ENCODE measurements around the gene APOC3.

Gene APOC3

DNA sequence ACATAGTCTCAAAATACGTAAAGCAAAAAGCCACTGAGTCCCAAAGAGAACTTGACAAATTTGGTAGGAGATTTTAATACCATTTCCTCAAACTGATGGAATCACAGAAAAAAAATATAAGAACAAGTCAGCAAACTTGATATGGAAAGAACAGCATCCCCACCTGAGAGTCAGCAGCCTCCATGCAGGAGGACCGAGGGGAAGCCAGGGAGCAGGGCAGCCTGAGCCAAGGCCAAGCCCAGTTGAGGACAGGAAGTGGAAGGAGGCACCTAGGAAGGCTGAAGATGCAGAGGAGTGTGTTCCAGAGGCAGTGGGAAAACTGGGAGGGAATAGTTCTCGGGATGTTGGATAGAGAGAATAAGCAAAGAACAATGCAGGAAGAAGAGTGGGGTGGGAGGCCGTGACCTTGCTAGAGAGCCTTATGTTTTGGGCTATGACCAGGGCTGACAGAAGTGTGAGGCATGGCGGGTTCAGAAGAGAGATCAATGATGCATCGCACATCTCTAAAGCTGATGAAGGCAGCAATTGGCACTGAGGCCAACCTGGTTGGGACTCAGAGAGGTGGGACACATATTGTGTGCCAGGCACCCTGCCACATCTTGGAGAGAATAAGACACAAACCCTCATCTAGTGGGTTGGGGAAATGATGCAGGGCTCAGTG is 22.0 kb upstream of the APOC3 start:
- H3K4me3 ChIP-seq (ENCODE audit: low read depth, low read length) = no peak overlapping the region
- TF ChIP-seq, protein P1, sequence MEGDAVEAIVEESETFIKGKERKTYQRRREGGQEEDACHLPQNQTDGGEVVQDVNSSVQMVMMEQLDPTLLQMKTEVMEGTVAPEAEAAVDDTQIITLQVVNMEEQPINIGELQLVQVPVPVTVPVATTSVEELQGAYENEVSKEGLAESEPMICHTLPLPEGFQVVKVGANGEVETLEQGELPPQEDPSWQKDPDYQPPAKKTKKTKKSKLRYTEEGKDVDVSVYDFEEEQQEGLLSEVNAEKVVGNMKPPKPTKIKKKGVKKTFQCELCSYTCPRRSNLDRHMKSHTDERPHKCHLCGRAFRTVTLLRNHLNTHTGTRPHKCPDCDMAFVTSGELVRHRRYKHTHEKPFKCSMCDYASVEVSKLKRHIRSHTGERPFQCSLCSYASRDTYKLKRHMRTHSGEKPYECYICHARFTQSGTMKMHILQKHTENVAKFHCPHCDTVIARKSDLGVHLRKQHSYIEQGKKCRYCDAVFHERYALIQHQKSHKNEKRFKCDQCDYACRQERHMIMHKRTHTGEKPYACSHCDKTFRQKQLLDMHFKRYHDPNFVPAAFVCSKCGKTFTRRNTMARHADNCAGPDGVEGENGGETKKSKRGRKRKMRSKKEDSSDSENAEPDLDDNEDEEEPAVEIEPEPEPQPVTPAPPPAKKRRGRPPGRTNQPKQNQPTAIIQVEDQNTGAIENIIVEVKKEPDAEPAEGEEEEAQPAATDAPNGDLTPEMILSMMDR (IDR thresholded peaks at IDR 0.05; ENCODE audit: borderline replicate concordance, insufficient read depth, low read depth, low read length) = no peak

DNA sequence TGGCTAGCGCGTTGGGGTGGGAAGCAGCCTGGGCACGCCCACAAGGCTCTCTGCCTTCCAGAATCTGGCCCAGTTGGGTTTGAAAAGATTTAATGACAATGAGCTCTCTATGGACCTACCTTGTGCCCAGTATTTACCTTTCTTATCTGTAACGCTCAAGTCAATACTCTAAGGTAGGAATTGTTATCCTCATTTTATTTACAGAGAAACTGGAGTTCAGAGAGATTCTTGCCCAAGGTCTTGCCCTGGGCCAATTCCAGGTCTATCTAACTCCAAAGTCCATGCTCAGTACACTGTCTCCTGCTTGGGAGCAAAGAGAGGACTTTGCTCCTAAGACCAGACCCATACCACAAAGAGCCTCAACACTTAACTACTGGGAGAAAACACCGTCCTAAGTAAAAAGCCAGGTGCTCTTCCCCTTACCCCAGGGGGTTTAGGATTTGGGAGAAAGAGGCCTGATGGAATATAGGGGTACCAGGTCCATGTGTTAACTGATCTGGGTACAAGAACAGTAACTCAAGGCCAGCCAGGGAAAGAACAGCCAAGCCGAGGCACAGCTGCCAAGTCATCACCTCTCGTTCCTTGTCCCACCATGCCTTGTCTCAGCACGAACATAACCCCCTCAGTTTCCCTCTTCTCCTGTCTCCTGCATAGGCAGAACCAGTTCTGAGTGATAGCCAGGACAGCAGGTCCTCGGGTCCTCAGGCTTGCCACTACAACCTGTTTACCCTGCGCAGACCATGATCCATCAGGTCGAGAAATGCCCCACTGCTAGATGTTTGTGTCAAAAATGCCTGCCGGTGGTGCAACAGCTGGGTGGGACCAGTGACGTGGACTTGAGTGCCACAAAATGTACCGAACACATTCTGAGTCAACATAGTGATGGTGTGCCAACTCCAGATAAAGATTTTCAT is 21.2 kb upstream of the APOC3 start:
- H3K4me3 ChIP-seq (ENCODE audit: low read depth, low read length) = no peak overlapping the region
- TF ChIP-seq, protein P1 (IDR thresholded peaks at IDR 0.05; ENCODE audit: borderline replicate concordance, insufficient read depth, low read depth, low read length) = no peak

DNA sequence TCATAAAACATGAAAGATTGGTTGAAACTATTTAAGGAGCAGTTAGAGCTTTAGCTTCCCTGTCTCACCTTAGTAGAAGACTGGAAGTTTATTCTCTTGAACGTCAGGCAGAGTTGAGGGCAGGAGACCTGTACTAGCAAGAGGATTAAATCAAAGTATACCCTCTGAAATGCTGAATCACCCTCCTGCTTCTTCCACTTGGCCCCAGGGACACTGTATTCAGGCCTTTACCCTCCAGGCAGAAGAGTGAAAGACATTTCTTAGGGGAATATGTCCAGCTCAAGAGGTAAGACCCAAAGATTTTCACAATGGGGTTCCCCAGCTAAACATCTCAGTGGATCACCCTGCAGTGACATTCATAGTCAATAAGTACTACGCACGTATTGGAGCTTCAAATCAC is 18.5 kb upstream of the APOC3 start:
- TF ChIP-seq, protein P1 (IDR thresholded peaks at IDR 0.05; ENCODE audit: borderline replicate concordance, insufficient read depth, low read depth, low read length) = no peak
- no peak overlapping the region for H3K4me3 ChIP-seq (ENCODE audit: low read depth, low read length)

DNA sequence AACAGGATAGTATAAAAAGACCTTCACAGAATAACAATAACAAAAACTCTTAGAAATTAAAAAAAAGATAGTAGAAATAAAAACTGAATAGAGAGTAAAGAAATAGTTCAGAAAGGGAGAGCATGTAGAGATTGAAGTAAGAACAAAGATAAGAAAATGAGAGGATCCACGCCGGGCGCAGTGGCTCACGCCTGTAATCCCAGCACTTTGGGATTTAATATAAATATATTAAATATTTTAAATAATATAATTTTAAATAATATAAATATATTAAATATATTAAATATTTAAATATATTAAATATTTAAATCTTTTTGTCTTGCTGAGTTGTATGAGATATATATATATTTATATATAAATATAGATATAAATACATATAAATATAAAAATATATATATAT is 17.6 kb upstream of the APOC3 start:
- TF ChIP-seq, protein P1 (IDR thresholded peaks at IDR 0.05; ENCODE audit: borderline replicate concordance, insufficient read depth, low read depth, low read length) = no peak
- H3K4me3 ChIP-seq (ENCODE audit: low read depth, low read length) = no peak overlapping the region

DNA sequence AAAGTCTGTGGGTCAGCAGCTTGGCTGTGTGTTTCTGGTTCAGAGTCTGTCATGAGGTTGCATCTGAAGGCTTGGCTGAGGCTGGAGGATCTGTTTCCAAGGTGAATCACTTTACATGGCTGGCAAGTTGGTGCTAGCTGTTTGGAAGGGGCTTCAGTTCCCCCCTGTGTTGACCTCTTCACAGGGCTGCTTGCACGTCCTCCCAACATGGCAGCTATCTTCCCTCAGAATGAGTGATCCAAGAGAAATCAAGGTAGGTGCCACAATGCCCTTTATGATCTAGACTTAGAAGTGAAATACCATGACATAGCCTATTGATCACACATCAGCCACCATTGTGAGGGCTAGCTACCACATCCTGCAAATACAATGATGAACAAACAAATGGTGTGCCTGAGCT is 16.5 kb upstream of the APOC3 start:
- no peak overlapping the region for H3K4me3 ChIP-seq (ENCODE audit: low read depth, low read length)
- TF ChIP-seq, protein P1 (IDR thresholded peaks at IDR 0.05; ENCODE audit: borderline replicate concordance, insufficient read depth, low read depth, low read length) = no peak

DNA sequence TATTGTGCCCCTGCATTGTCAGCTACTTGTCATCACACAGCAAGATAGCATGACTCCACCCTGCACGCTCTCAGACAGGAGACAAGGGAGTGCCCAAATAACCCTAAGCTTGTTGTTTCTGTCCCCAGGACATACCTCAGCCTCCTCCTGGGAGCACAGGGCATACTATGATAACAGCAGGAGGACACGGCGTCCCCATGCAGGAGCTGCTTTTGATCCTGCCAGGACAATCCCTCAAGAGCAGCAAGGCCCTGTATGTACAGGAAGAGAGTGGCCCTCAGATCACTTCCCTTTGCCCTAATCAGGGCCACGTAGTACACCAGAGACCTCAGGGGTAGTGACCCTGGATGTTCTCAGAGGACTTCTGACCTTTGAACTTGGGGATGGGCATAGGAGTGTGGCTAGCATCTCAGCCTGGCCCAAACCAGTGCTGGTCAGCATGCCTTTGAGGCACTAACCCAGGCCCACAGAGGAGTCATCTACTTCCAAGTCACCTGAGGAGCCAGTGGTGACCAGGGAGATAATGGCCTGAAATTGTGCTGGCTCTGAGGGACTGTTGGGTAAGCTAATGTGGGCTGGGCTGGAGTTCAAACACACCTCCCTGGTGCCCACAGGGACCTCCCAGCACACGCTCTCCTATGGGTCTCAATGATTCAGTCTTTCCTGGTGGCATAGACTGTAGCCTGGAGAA is 15.8 kb upstream of the APOC3 start:
- H3K4me3 ChIP-seq (ENCODE audit: low read depth, low read length) = no peak overlapping the region
- TF ChIP-seq, protein P1 (IDR thresholded peaks at IDR 0.05; ENCODE audit: borderline replicate concordance, insufficient read depth, low read depth, low read length) = no peak
